GM20000 (cell line): Measurements from ENCODE around the gene SS18L1.

Source experiments
- DNase-seq: peaks from one replicate; pipeline ENCODE4 v3.0.0; 2012; ENCODE audit warnings: low spot score
- TF ChIP-seq, protein P1 (sequence below): IDR thresholded peaks from 2 replicates; pipeline ENCODE4 v1.5.1; 2012; ENCODE audit warnings: mild to moderate bottlenecking, control low read depth; ENCODE audit errors: extremely low read depth, missing control alignments

The SS18L1 gene

DNA sequence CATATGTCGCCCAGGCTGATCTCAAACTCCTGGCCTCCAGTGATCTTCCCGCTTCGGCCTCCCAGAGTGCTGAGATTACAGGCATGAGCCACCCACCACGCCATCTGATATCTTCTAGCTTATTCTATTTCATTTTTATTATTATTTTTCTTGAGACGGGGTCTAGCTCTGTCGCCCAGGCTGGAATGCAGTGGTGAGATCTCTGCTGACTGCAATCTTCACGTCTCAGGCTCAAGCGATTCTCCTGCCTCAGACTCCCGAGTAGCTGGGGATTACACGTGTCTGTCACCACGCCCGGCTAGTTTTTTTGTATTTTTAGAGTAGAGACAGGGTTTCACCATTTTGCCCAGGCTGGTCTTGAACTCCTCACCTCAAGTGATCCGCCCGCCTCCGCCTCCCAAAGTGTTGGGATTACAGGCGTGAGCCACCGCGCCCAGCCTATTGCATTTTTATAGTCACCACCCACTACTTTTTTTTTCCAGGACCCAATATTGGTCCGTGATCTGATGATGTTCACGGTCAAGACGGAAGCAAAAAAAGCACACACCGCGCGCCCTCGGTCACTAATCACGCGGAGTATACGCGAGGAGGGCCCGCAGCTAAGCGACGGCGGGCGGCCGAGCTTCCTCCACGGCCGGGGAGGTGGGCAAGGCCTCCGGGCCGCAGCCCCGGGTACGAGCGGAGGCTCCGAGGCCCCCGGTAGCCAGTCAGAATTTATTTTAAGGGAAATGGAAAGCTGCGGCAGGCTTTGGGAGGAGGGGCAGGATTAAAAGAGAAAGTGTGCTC is 22.4 kb upstream of the SS18L1 start:
- TF ChIP-seq, protein P1, sequence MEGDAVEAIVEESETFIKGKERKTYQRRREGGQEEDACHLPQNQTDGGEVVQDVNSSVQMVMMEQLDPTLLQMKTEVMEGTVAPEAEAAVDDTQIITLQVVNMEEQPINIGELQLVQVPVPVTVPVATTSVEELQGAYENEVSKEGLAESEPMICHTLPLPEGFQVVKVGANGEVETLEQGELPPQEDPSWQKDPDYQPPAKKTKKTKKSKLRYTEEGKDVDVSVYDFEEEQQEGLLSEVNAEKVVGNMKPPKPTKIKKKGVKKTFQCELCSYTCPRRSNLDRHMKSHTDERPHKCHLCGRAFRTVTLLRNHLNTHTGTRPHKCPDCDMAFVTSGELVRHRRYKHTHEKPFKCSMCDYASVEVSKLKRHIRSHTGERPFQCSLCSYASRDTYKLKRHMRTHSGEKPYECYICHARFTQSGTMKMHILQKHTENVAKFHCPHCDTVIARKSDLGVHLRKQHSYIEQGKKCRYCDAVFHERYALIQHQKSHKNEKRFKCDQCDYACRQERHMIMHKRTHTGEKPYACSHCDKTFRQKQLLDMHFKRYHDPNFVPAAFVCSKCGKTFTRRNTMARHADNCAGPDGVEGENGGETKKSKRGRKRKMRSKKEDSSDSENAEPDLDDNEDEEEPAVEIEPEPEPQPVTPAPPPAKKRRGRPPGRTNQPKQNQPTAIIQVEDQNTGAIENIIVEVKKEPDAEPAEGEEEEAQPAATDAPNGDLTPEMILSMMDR: no peak
- DNase-seq: no peak

DNA sequence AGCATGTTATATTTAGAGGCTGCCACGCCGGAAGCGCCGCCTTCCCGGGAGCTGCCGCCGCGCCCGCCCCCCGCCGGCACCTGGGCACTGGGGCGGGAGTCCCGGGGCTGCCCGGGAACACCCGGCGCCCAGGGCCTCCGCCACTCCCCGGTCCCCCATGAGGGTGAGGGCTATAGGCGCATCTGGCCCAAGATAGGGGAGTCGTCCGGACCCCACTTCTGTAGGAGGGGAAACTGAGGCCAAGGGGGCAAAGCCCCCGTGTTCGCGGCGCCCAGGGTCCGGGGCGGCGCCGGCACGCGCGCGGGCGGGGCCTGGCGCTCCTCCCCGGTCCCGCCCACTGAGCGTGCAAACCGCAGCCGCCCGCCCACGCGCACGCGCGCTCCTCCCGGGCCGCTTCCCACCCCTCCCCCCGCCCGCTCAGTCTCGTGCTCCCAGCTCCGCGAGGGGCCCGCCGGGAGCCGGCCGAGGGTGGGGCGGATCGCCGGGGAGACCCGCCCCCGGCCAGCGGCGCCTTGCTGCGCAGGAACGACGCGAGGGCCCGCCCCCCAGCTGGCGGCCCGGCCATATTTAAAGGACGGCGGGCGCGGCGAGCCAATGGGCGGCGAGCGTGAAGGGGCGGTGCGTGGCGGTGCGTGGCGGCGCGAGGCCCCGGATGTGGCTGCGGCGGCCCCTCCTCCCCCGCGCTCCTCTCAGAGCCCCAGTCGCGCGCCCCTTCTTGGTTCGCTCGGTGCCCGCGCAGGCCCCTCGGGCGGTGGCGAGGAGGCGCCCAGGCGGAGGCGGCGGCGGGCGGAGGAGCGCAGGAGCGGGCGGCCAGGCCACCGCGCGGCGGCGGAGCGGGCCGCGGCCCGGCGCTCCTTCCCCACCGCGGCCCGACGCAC is 21.6 kb upstream of the SS18L1 start, which contains the start of gene LSM14B:
TSS of gene LSM14B (plus strand) at position 700 of the 878 bp plus-strand sequence. CDS start 192 bp downstream, outside the sequence.
- TF ChIP-seq, protein P1: no peak
- peak; percentile 100 for DNase-seq

DNA sequence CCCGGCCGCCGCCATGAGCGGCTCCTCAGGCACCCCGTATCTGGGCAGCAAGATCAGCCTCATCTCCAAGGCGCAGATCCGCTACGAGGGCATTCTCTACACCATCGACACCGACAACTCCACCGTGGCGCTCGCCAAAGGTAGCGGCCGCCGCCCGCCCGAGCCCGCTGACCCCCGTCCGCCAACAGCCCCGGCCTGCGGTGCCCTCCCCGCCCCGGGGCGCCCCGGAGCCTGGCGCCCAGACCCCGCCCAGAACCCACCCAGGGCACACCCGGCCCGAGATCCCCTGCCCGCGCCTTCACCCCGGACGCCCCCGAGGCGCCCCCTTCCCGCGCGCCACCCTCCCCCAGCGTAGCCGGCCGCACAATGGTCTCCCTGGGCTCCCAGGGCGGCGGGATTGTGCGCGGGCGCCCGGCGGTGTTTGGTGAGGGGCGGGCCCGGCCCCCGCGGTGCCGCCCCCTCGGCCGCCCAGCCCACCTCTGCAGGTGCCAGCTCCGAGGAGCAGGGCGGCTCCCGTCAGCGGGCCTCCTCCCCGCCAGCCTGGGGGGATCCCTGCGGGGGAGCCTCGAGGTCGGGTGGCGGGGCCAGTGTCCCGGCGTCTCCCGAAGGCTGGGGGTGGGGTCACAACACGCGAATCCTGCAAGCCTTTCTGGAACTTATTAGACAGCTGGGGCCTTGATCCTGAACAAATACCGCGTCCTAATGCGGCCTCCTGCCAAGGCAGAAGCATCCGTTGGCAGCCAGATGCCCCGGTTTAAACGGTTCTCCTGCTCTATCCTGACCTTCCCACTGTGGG is 20.7 kb upstream of the SS18L1 start:
- peak; percentile 72 for DNase-seq

DNA sequence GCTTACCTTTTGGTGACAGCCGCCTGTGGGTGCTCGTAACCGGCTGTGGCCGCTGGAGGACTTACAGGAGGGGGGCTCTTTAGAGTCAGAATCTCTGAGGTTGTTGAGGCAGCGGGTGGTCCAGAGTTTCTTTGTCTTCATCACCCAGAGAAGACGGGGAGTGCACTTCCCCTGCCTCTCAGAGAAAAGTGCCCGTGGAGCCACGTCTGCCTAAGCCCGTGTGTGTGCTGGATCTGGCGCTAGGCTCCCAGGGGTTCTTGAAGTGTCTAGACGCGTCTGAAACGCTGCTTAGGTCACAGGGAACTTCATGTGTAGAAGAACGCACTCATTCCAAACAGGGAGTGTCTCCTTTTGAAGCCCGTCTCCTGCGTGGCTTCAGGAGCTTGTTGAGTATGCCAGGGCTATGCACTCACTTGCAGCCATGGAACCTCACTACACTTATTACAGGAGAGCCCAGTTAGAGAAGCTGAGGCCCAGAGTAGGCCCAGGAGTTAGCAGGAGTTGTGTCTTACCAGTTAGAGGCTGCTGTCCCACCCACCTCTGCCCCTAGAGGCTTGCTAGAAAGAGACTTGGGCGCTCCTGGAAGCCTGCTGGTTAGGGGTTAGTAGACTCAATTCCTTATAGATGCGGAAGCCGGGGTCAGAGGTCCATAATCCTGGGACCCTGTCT is 20.0 kb upstream of the SS18L1 start:
- TF ChIP-seq, protein P1: no peak
- no peak for DNase-seq

More for the DNA sequence above, 20.7 kb upstream of the SS18L1 start:
- TF ChIP-seq, protein P1: no peak

DNA sequence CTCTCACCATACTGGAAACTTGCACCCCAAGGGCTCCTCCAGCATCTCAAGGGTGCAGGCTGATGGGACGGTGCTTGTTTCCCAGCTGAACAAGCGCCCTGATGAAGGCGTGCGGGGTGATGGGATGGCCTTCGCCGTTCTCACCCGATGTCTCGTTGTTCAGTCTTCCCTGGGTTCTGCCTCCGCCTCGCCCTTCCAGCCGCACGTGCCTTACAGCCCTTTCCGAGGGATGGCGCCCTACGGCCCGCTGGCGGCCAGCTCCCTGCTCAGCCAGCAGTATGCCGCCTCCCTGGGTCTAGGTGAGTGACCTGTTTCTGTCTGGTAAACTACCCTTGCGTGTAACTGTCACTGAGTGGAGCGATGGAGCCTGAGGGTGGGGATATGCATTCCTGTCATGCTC is 17.4 kb upstream of the SS18L1 start:
- DNase-seq: no peak
- TF ChIP-seq, protein P1: no peak

DNA sequence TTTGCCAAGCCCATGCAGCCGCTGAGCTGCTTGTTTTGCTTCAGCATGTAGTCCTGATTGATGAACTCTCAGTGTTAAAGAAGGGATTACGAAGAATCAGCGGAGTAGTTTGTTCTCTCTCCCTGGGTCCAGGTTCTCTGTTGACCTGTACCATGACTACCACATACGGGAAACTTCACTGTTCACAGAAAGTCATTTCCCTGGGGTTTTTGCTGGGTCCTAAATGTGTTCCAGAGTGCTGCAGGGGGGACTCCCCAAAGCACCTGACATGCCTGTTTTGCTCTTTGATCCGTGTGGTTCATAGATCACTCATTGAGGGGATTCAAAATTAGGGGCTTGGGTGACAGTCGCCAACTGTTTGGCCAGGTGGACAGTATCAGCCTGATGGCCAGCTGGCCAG is 15.8 kb upstream of the SS18L1 start:
- no peak for DNase-seq
- TF ChIP-seq, protein P1: no peak
